Neutrophil (primary cell): Measurements from ENCODE around the gene ANKRD49.

ENCODE experiments used
- H3K27ac ChIP-seq: fragments of 200-600 bp; sonication (generic); 2 replicates; pipeline ENCODE4 v1.5.1; 2016; ENCODE audit warnings: mild to moderate bottlenecking, moderate library complexity
- H3K27me3 ChIP-seq: fragments of 200-600 bp; sonication (generic); 2 replicates; pipeline ENCODE4 v1.6.0; 2016; ENCODE audit warnings: mild to moderate bottlenecking
- H3K36me3 ChIP-seq: fragments of 200-600 bp; sonication (generic); 2 replicates; pipeline ENCODE4 v1.5.1; 2017
- H3K4me1 ChIP-seq, 2 experiments: fragments of 200-600 bp in 1 of 2; sonication (generic) in 1 of 2; 1 replicate in 1 of 2; 2 replicates in 1 of 2; pipeline versions ENCODE4 v1.5.1 to v1.6.1; 2013 to 2016; ENCODE audit warnings: low read depth in 1 of 2, low read length in 1 of 2, mild to moderate bottlenecking in 1 of 2, moderate library complexity in 1 of 2; ENCODE audit not compliant: control insufficient read depth in 1 of 2, insufficient read depth in 1 of 2
- H3K4me3 ChIP-seq, 2 experiments: fragments of 200-600 bp in 1 of 2; sonication (generic) in 1 of 2; 1 replicate in 1 of 2; 2 replicates in 1 of 2; pipeline ENCODE4 v1.5.1; 2013 to 2016; ENCODE audit warnings: low read depth in 1 of 2, low read length in 1 of 2, mild to moderate bottlenecking in 1 of 2, moderate library complexity in 1 of 2
- H3K9me3 ChIP-seq: fragments of 200-600 bp; sonication (generic); 2 replicates; pipeline ENCODE4 v1.5.1; 2016
- CTCF ChIP-seq: fragments of 200-600 bp; sonication (generic); IDR thresholded peaks from 2 replicates; pipeline ENCODE4 v1.5.1; 2016; ENCODE audit warnings: antibody characterized with exemption

ANKRD49 gene

GRCh38 chr11:94459576-94459975 is 34.2 kb upstream of the ANKRD49 start:
- TF ChIP-seq CTCF, result no peak
- H3K9me3 ChIP-seq, result no peaks in the 10 kb centered on the region
- H3K27ac ChIP-seq, result no peak overlapping the region
- H3K4me3 ChIP-seq, result no peak overlapping the region
- no peaks in the 10 kb centered on the region for H3K27me3 ChIP-seq
- no peaks in the 10 kb centered on the region for H3K4me1 ChIP-seq
- H3K36me3 ChIP-seq, result peaks cover 37% of the 10 kb centered on the region

GRCh38 chr11:94469416-94469815 is 24.4 kb upstream of the ANKRD49 start:
- H3K4me3 ChIP-seq, result no peak overlapping the region
- no peaks in the 10 kb centered on the region for H3K9me3 ChIP-seq
- H3K36me3 ChIP-seq, result peaks cover 60% of the 10 kb centered on the region
- peaks cover 0 to 8% of the 10 kb centered on the region in 2 experiments for H3K4me1 ChIP-seq
- no peak for TF ChIP-seq CTCF
- H3K27me3 ChIP-seq, result no peaks in the 10 kb centered on the region
- H3K27ac ChIP-seq, result no peak overlapping the region

GRCh38 chr11:94472916-94473799 is 20.6 kb upstream of the ANKRD49 start:
- H3K9me3 ChIP-seq, result no peaks in the 10 kb centered on the region
- peak overlapping the region; percentile 39 for H3K27ac ChIP-seq
- H3K4me1 ChIP-seq, result peaks cover 0 to 8% of the 10 kb centered on the region in 2 experiments
- no peak for TF ChIP-seq CTCF
- peaks cover 46% of the 10 kb centered on the region for H3K36me3 ChIP-seq
- H3K27me3 ChIP-seq, result no peaks in the 10 kb centered on the region
- H3K4me3 ChIP-seq, result no peak overlapping the region

GRCh38 chr11:94477624-94478023 is 16.2 kb upstream of the ANKRD49 start:
- Histone ChIP-seq H3K27me3 (no peaks in the 10 kb centered on the region), H3K9me3 (no peaks in the 10 kb centered on the region), H3K4me1 (peaks cover 0 to 8% of the 10 kb centered on the region in 2 experiments), H3K36me3 (peaks cover 39% of the 10 kb centered on the region), H3K4me3 (no peak overlapping the region), H3K27ac (no peak overlapping the region)
- TF ChIP-seq CTCF, result no peak

GRCh38 chr11:94481342-94481741 is 12.4 kb upstream of the ANKRD49 start:
- H3K36me3 ChIP-seq, result peaks cover 47% of the 10 kb centered on the region
- no peak overlapping the region for H3K4me3 ChIP-seq
- no peak overlapping the region for H3K27ac ChIP-seq

More at GRCh38 chr11:94481342-94481741, 12.4 kb upstream of the ANKRD49 start:
- Histone ChIP-seq H3K9me3 (no peaks in the 10 kb centered on the region), H3K27me3 (no peaks in the 10 kb centered on the region), H3K4me1 (no peaks in the 10 kb centered on the region)
- no peak for TF ChIP-seq CTCF
